Measurements from ENCODE around the gene BCL6B.

GRCh38 chr17:7068268-7068667 lies 45.4 kb downstream of the BCL6B start:
- no peak for TF ChIP-seq POLR2AphosphoS5 (IDR thresholded peaks at IDR 0.05; ENCODE audit: borderline replicate concordance, low read depth, low read length)
- no peak for TF ChIP-seq EZH2 (IDR thresholded peaks at IDR 0.05)
- no peak for TF ChIP-seq FOXP2 (optimal IDR thresholded peaks at IDR 0.05; ENCODE audit: control extremely low read depth, extremely low read length, insufficient read depth)

Measured in SK-N-MC (cell line).